Smooth muscle cell (in vitro differentiated cells): Measurements from ENCODE around the gene IPO9. TPM values are rescaled to one million over a fixed set of nuclear protein-coding genes. Genes with fewer than 3 reads are reported as not detected.
"Not testable (repeated sequence)": the region's sequence is repeated elsewhere in the genome, so short reads cannot be mapped to it uniquely, and the experiment has no call there.

ENCODE experiments used
- DNase-seq: peaks from one replicate; lab custom pipeline; 2025; ENCODE audit not compliant: unreplicated experiment; lab: John Stamatoyannopoulos, UW
- H2AFZ ChIP-seq: fragments of 200-600 bp; sonication (generic); 2 replicates; pipeline ENCODE4 v1.6.0; 2016; ENCODE audit warnings: antibody characterized with exemption, low read depth, mild to moderate bottlenecking
- H3F3A ChIP-seq: fragments of 200-600 bp; sonication (generic); 2 replicates; pipeline ENCODE4 v1.6.0; 2017; ENCODE audit warnings: antibody characterized with exemption, low read depth
- H3K27ac ChIP-seq: fragments of 200-600 bp; sonication (generic); 2 replicates; pipeline ENCODE4 v1.5.1; 2016; ENCODE audit warnings: low read depth, mild to moderate bottlenecking
- H3K27me3 ChIP-seq: fragments of 200-600 bp; sonication (generic); 2 replicates; pipeline ENCODE4 v1.6.1; 2016; ENCODE audit warnings: low read depth, mild to moderate bottlenecking
- H3K36me3 ChIP-seq: fragments of 200-600 bp; sonication (generic); 2 replicates; pipeline ENCODE4 v1.5.1; 2016; ENCODE audit warnings: low read depth
- H3K4me1 ChIP-seq: fragments of 200-600 bp; sonication (generic); 2 replicates; pipeline ENCODE4 v1.5.1; 2016; ENCODE audit warnings: low read depth
- H3K4me2 ChIP-seq: fragments of 200-600 bp; sonication (generic); 2 replicates; pipeline ENCODE4 v1.6.0; 2016; ENCODE audit warnings: mild to moderate bottlenecking
- H3K4me3 ChIP-seq: fragments of 200-600 bp; sonication (generic); 2 replicates; pipeline ENCODE4 v1.5.1; 2016; ENCODE audit warnings: mild to moderate bottlenecking
- H3K79me2 ChIP-seq: fragments of 200-600 bp; sonication (generic); 2 replicates; pipeline ENCODE4 v1.6.0; 2016; ENCODE audit warnings: low read depth, mild to moderate bottlenecking
- H3K9ac ChIP-seq: fragments of 200-600 bp; sonication (generic); 2 replicates; pipeline ENCODE4 v1.6.0; 2016; ENCODE audit warnings: low read depth
- H3K9me3 ChIP-seq: fragments of 200-600 bp; sonication (generic); replicated peaks from 2 replicates; pipeline ENCODE4 v1.5.1; 2016; ENCODE audit warnings: low read depth
- H4K20me1 ChIP-seq: fragments of 200-600 bp; sonication (generic); 2 replicates; pipeline ENCODE4 v1.6.0; 2016; ENCODE audit warnings: low read depth
- WGBS: methylation state at CpG from one replicate; pipeline ENCODE4 v1.1.7; 2016; ENCODE audit warnings: low lambda C conversion rate; 5-methylcytosine and 5-hydroxymethylcytosine counted together
- polyA plus RNA-seq: library from polyadenylated mRNA; unstranded; fragments of >200 nt; fragmentation: Nextera tagmentation; extraction: Ambion mirVana; gene quantifications from 2 replicates; pipeline ENCODE4 v1.2.1, GENCODE V29; 2016
- total RNA-seq: library from RNA; depleted of rRNA; stranded (reverse); fragments of >200 nt; gene quantifications from 2 replicates; pipeline ENCODE4 v1.2.3, GENCODE V29; 2014
- TF ChIP-seq, protein P1 (sequence below): fragments of 200-600 bp; sonication (generic); IDR thresholded peaks from 2 replicates; pipeline ENCODE4 v1.5.1; 2017; ENCODE audit warnings: borderline replicate concordance, mild to moderate bottlenecking, antibody characterized with exemption; ENCODE audit not compliant: insufficient read depth, poor library complexity, severe bottlenecking

Gene IPO9
- total and polyA plus RNA-seq, 2 experiments from 2014 or later: 24.9 to 43.6 TPM

DNA sequence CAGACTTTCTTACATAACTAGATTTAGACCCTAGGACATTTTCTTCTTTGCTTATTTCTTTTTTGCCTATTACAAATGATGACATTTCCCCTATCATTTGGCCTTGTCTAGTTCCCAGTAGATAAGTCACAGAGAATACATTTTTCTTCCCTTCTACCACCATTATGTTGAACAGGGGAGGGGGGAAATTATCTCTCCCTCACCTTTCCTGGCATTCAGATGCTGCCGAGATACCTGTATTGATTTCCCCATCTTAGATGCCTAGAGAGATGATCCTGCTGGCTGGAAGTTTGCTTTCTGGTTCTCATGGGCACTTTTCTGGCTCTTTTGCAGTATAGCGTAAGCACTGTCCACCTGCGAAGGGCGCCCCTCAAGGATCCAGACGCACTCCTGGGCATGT, 5.7 kb downstream of the IPO9 start:
- Histone ChIP-seq H3K27ac (no peak overlapping the region), H2AFZ (no peak overlapping the region), H3K9me3 (no peaks in the 10 kb centered on the region), H3K36me3 (no peaks in the 10 kb centered on the region), H3K9ac (no peak overlapping the region), H4K20me1 (peaks cover 86% of the 10 kb centered on the region), H3K4me2 (no peak overlapping the region), H3K4me1 (peaks cover 18% of the 10 kb centered on the region), H3K27me3 (no peaks in the 10 kb centered on the region), H3K4me3 (no peak overlapping the region), H3F3A (no peaks in the 10 kb centered on the region), H3K79me2 (peaks cover 100% of the 10 kb centered on the region)
- no peak for DNase-seq
- TF ChIP-seq, protein P1, sequence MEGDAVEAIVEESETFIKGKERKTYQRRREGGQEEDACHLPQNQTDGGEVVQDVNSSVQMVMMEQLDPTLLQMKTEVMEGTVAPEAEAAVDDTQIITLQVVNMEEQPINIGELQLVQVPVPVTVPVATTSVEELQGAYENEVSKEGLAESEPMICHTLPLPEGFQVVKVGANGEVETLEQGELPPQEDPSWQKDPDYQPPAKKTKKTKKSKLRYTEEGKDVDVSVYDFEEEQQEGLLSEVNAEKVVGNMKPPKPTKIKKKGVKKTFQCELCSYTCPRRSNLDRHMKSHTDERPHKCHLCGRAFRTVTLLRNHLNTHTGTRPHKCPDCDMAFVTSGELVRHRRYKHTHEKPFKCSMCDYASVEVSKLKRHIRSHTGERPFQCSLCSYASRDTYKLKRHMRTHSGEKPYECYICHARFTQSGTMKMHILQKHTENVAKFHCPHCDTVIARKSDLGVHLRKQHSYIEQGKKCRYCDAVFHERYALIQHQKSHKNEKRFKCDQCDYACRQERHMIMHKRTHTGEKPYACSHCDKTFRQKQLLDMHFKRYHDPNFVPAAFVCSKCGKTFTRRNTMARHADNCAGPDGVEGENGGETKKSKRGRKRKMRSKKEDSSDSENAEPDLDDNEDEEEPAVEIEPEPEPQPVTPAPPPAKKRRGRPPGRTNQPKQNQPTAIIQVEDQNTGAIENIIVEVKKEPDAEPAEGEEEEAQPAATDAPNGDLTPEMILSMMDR: no peak
- WGBS: 99% methylated on average over 5 of the region's 5 CpGs

DNA sequence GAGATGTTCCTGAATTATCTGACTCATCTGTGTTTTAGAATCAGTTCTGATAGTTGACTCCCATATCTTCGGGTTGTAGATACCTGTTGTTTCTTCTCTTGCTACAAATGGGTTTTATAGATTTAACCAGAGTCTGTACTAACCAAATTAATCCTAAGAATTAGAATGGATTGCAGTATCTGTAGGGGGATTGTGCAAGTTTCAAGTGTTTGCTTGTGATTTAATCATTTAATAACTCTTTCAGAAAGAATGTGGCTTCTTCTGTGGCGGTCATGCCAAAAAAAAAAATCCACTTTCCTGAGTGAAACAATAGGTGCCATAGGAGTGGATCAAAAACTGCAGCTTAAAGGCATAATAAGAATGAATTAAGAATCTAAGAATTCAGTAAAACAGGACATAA, 9.4 kb downstream of the IPO9 start:
- H3K27me3 ChIP-seq: no peaks in the 10 kb centered on the region
- H3K27ac ChIP-seq: no peak overlapping the region
- TF ChIP-seq, protein P1: no peak
- no peak overlapping the region for H2AFZ ChIP-seq
- peaks cover 95% of the 10 kb centered on the region for H4K20me1 ChIP-seq
- no peaks in the 10 kb centered on the region for H3F3A ChIP-seq
- H3K9ac ChIP-seq: no peak overlapping the region
- H3K4me1 ChIP-seq: no peaks in the 10 kb centered on the region
- H3K9me3 ChIP-seq: no peaks in the 10 kb centered on the region
- no peak for DNase-seq
- H3K4me2 ChIP-seq: no peak overlapping the region
- H3K36me3 ChIP-seq: no peaks in the 10 kb centered on the region
- H3K4me3 ChIP-seq: no peak overlapping the region
- H3K79me2 ChIP-seq: peaks cover 100% of the 10 kb centered on the region
- WGBS: 87% methylated on average over 2 of the region's 2 CpGs

DNA sequence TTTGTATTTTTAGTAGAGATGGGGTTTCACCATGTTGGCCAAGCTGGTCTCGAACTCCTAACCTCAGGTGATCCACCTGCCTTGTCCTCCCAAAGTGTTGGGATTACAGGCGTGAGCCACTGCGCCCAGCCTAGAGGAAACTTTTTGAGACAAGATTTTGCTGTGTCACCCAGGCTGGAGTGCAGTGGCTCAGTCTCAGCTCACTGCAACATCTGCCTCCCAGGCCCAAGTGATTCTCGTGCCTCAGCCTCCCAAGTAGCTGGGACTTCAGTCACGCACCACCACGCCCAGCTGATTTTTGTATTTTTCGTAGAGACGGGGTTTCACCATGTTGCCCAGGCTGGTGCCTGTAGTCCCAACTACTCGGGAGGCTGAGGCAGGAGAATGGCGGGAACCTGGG, 10.1 kb downstream of the IPO9 start:
- H4K20me1 ChIP-seq: peaks cover 96% of the 10 kb centered on the region
- not testable (repeated sequence) for DNase-seq, H3F3A ChIP-seq, H2AFZ ChIP-seq, H3K27ac ChIP-seq, H3K27me3 ChIP-seq, H3K4me3 ChIP-seq, H3K4me1 ChIP-seq, H3K4me2 ChIP-seq, H3K9me3 ChIP-seq, H3K36me3 ChIP-seq, H3K9ac ChIP-seq
- peaks cover 100% of the 10 kb centered on the region for H3K79me2 ChIP-seq
- WGBS: 98% methylated on average over 10 of the region's 10 CpGs

DNA sequence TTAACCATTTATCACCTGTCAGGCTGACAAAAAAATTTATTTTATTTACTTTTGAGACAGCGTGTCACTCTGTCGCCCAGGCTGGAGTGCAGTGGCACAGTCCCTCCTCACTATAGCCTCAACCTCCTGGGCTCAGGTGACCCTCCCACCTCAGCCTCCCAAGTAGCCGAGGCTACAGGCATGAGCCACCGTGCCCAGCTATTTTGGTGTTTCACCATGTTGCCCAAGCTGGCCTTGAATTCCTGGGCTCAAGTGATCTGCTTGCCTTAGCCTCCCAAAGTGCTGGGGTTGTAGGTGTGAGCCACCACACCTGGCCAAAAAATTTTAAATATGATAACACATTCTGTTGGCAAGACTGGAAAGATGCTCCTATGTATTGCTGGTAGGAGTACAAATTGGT, 11.1 kb downstream of the IPO9 start:
- H4K20me1 ChIP-seq: peaks cover 96% of the 10 kb centered on the region
- 97% methylated on average over 4 of the region's 4 CpGs for WGBS
- no peak overlapping the region for H2AFZ ChIP-seq
- H3K9me3 ChIP-seq: no peaks in the 10 kb centered on the region
- H3K9ac ChIP-seq: no peak overlapping the region
- H3K36me3 ChIP-seq: no peaks in the 10 kb centered on the region
- no peaks in the 10 kb centered on the region for H3K4me1 ChIP-seq
- TF ChIP-seq, protein P1: no peak
- DNase-seq: no peak
- H3K27ac ChIP-seq: no peak overlapping the region
- no peak overlapping the region for H3K4me3 ChIP-seq
- H3K4me2 ChIP-seq: no peak overlapping the region
- H3F3A ChIP-seq: no peaks in the 10 kb centered on the region
- peaks cover 100% of the 10 kb centered on the region for H3K79me2 ChIP-seq
- H3K27me3 ChIP-seq: no peaks in the 10 kb centered on the region
